HL-60 (cell line): ENCODE data around the gene TCF3.

Experiments used
- DNase-seq, 2 experiments: peaks; one replicate each; pipeline ENCODE4 v3.0.0-alpha.2; 2010 to 2020; ENCODE audit warnings: low read depth in 1 of 2, low spot score in 1 of 2
- H3K27ac ChIP-seq: fragments of 250-450 bp; sonication (Bioruptor Pico); replicated peaks from 2 replicates; pipeline ENCODE4 v1.5.1; 2020; ENCODE audit warnings: mild to moderate bottlenecking, moderate library complexity
- H3K27me3 ChIP-seq: fragments of 250-450 bp; sonication (Bioruptor Pico); 2 replicates; pipeline ENCODE4 v1.5.1; 2021; ENCODE audit warnings: mild to moderate bottlenecking, moderate library complexity; ENCODE audit not compliant: insufficient read depth, poor library complexity, severe bottlenecking
- H3K4me3 ChIP-seq: replicated peaks from 2 replicates; pipeline ENCODE4 v1.5.1; 2011; ENCODE audit warnings: mild to moderate bottlenecking, control low read depth, low read length; ENCODE audit not compliant: insufficient read depth
- CTCF ChIP-seq: IDR thresholded peaks from one replicate; pipeline ENCODE4 v1.5.1; 2011; ENCODE audit warnings: low read length, control low read depth, inconsistent platforms; ENCODE audit not compliant: insufficient read depth
- GABPA ChIP-seq: IDR thresholded peaks from 2 replicates; pipeline ENCODE4 v1.6.1; 2012; ENCODE audit warnings: low read depth
- POLR2AphosphoS5 ChIP-seq: IDR thresholded peaks from 2 replicates; pipeline ENCODE4 v1.6.1; 2012; ENCODE audit warnings: low read depth
- REST ChIP-seq: IDR thresholded peaks from 2 replicates; pipeline ENCODE4 v1.6.1; 2012; ENCODE audit warnings: low read depth; ENCODE audit not compliant: insufficient replicate concordance
- SPI1 ChIP-seq: IDR thresholded peaks from 2 replicates; pipeline ENCODE4 v1.6.1; 2012; ENCODE audit warnings: low read depth, mild to moderate bottlenecking, borderline replicate concordance

The TCF3 gene

GRCh38 chr19:1609680-1610474 is 42.5 kb downstream of the TCF3 start:
- no peak overlapping the region for H3K4me3 ChIP-seq
- no peak for DNase-seq
- no peaks in the 10 kb centered on the region for H3K27me3 ChIP-seq
- no peak; the same call in 1 of the 2 replicates for TF ChIP-seq POLR2AphosphoS5
- TF ChIP-seq SPI1 = no peak
- TF ChIP-seq CTCF = no peak
- TF ChIP-seq GABPA = no peak
- TF ChIP-seq REST = no peak
- no peak overlapping the region; the same call in 1 of the 2 replicates for H3K27ac ChIP-seq

DNA sequence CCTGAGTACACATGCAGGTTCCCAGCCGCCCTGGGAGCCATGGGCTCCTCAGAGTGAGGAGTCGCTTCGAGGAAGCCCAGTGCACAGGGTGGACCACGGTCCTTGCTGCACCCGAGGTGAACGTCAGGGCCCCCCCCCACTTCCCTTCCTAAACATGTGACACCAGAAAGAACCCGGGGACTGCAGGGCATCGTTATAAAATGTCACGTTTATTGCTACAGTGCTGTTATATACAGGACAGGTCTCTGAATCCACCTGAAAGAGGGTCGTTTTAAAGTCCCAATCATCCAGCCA is 43.4 kb downstream of the TCF3 start:
- H3K4me3 ChIP-seq = no peak overlapping the region
- no peak overlapping the region; the same call in 1 of the 2 replicates for H3K27ac ChIP-seq
- no peaks in the 10 kb centered on the region for H3K27me3 ChIP-seq
- no peak for TF ChIP-seq CTCF
- TF ChIP-seq SPI1 = peak; percentile 20; the same call in 1 of the 2 replicates
- DNase-seq = peak in 1 of 2 experiments; percentile 28

GRCh38 chr19:1608359-1609102 is 43.9 kb downstream of the TCF3 start:
- no peak overlapping the region for H3K4me3 ChIP-seq
- no peak for TF ChIP-seq CTCF
- no peak for TF ChIP-seq SPI1
- TF ChIP-seq POLR2AphosphoS5 = no peak
- TF ChIP-seq REST = no peak
- TF ChIP-seq GABPA = no peak
- H3K27ac ChIP-seq = no peak overlapping the region
- H3K27me3 ChIP-seq = no peaks in the 10 kb centered on the region
- DNase-seq = no peak
